T follicular helper cell (primary cell): Measurements from ENCODE around the gene MAML1.
A peak's percentile ranks its signal among the peaks of the same experiment; 100 is the strongest.
"Not testable (repeated sequence)": the region's sequence is repeated elsewhere in the genome, so short reads cannot be mapped to it uniquely, and the experiment has no call there.

ENCODE experiments used
- DNase-seq: peaks from one replicate; pipeline ENCODE4 v3.0.0-alpha.2; 2020; ENCODE audit warnings: low read depth

The MAML1 gene

GRCh38 chr5:179734536-179735164, 2.0 kb downstream of the MAML1 start:
- DNase-seq = no peak

DNA sequence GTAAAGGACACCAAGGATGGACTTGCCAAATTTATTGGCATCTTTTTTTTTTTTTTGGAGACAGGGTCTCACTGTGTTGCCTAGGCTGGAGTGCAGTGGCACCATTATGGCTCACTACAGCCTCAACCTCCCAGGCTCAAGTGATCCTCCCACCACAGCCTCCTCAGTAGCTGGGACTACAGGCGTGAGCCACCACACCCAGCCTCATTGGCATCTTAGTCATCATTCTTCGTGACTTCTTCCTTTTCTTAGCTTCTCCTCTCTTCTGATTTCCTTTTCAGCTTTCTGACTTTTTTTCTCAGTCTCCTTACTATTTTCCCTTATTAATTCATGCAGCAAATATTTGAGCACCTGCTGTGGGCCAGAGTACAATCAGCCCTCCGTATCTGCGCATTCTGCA, 6.1 kb downstream of the MAML1 start:
- DNase-seq = no peak

GRCh38 chr5:179744106-179744505, 11.5 kb downstream of the MAML1 start:
- not testable (repeated sequence) for DNase-seq

- no peak for DNase-seq
Measured at GRCh38 chr5:179746872-179747271, 14.2 kb downstream of the MAML1 start.

DNA sequence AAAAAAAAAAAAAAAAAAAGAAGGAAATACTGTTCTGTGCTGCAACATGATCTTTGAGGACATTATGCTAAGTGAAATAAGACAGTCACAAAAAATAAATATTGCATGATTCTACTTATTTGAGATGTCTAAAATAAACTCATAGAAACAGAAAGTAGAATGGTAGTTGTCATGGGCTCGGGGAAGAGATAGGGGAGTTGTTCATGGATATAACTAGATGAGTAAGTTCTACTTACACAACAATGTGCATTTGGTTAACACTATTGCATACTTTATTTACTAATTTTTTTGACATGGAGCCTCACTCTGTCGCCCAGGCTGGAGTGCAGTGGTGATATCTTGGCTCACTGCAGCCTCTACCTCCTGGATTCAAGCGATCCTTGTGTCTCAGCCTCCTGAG, 15.2 kb downstream of the MAML1 start:
- DNase-seq = no peak

GRCh38 chr5:179749857-179750508, 17.4 kb downstream of the MAML1 start:
- DNase-seq = no peak

DNA sequence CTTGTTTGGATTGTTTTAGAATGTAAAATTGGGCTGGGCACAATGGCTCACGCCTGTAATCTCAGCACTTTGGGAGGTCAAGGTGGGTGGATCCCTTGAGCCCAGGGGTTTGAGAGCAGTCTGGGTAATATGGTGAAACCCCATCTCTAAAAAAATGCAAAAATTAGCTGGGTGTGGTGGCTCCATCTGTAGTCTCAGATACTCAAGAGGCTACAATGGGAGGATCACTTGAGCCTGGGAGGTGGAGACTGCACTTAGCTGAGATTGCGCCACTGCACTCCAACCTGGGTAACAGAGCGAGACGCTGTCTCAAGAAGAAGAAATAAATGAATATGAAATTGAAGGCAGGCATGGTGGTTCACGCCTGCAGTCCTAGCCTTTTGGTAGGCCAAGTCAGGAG, 21.3 kb downstream of the MAML1 start:
- no peak for DNase-seq

GRCh38 chr5:179755022-179755421, 22.4 kb downstream of the MAML1 start:
- DNase-seq = no peak

DNA sequence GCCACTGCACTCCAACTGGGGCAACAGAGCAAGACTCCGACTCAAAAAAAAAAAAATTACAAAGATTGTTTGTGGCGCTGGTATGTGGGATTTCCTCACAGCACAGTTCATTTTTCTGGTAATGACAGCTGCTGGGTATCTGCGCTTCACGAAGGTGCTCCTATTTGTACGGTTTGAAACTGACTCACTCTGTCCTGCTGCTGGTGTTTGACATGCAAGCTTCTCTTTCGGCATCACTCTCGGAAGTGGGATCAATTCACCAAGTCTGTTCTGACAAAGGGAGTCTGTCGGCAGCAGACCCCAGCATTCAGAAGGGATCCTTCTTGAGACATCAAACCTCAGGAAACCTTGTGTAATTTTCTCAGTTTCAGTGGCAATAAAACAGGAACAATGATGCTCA, 26.3 kb downstream of the MAML1 start:
- no peak for DNase-seq

DNA sequence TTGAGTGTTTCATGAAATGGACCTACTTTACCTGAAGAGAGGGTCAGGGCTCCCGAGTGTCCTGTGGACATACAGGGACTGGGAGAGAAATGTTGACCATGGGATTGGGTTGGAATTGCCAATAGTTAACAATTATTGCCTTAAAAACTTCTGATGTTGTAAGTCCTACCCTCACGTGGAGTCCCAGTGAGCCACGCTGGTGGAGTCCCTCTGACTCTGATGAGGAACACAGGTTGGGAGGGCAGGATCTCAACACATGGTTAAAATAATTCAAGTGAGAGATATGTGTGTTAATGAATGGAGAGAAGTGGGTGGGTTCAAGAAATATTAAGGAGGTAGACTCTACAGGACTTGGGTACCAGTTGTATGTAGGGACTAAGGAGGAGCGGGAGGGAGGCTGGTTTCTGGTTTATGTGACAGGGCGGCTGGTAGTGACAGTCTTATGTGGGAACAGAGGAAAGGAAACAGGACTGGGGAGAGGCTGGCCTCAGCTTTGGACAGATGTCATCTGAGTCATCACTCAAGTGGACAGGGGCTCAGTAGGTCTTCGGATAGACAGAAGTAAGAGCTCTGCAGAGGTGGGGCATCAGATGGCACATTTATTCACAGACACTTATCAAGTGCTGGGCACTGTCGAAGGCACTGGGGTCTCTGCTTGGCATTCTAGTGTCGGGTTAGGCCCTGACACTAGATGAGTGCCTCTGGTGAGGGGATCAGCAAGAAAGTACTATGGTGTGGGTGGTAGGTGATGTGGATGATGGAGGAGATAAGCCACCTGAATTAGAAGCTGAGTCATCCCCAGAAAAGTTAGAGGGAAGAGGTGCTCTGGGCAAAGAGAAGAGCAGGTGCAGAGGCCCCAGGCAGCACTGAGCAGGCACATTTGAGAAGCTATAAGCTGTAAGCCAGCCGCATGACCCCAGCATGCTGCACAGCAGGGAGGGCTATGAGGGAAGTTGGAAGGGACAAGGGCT, 27.2 kb downstream of the MAML1 start:
- no peak for DNase-seq

GRCh38 chr5:179762079-179762780, 29.6 kb downstream of the MAML1 start:
- DNase-seq = no peak

DNA sequence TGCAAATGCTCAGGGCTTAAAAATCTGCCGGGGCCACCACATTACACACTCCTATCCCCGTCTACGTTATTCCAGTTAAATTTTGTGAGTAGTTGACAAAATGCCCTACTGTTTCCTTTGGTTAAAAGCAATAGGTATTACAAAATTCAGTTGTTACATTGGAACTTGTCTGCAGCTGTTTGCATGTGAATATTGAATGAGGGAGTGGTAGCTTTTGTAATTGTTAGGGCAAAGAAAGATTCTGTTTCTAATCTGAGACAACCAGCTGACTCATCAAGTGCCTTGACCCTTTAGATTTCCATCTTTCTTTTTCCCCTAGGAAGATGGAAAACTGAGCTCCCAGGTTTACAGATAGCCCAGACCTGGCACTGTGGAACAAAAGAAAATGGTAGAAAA, 30.2 kb downstream of the MAML1 start:
- no peak for DNase-seq

DNA sequence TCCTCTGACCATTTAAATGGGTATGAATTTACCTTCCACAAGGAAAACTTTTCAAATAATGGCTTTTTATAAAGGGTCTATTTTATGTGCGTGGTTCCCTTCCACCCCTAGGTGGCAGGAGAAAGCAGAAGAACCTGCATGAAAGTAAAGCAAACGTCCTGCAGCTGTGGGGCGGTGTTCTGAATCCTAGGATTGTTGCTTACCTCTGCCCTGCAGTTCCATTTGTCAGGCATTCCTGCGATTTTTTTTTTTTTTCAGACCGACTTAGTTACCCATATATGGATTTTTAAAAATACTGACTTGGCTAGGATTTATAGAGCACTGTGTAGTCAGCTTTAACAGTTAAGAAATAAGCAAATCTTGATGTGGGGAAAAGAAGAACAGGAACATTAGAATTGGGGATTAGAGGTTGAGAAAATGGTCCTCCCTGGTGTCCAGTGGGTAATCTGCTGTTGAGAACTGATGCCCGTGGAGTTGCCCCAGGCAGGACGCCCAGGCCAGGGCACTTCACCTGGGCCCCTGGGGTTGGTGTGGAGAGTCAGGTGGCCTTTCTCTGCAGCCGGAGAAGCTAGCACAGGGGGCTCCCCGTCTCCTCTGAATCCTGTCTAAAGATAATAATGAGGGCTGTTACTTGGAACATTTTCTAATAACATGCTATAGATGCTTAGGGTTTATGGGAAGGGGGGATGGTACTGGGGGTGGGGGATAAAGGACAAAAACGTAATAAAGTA, 30.8 kb downstream of the MAML1 start:
- DNase-seq = peak; percentile 39

DNA sequence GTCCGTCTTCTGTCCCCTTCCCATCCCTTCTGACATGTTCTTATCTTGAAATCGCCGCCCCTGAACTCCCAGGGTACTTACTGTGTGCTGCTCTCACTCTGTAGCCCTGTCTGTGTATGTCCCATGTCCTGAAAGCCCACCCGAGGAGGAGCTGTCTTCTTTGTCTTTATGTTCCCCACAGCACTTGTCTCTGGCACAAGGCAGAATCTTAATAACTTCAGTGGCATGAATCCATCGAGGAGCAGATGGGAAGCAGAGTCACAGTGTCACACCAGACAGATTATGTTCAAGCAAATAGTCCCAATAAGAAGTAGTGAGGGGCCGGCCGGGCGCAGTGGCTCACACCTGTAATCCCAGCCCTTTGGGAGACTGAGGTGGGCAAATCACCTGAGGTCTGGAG, 31.4 kb downstream of the MAML1 start:
- DNase-seq = no peak

DNA sequence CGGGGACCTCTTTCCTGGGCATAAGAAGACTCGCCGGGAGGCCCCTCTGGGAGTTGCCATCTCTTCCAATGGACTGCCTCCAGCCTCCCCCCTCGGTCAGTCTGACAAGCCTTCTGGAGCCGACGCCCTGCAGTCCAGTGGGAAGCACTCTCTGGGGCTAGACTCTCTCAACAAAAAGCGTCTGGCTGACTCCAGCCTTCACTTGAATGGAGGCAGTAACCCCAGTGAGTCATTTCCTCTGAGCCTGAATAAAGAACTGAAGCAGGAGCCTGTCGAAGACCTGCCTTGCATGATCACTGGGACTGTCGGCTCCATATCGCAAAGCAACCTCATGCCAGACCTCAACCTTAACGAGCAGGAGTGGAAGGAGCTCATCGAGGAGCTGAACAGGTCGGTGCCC, 32.8 kb downstream of the MAML1 start:
- no peak for DNase-seq

DNA sequence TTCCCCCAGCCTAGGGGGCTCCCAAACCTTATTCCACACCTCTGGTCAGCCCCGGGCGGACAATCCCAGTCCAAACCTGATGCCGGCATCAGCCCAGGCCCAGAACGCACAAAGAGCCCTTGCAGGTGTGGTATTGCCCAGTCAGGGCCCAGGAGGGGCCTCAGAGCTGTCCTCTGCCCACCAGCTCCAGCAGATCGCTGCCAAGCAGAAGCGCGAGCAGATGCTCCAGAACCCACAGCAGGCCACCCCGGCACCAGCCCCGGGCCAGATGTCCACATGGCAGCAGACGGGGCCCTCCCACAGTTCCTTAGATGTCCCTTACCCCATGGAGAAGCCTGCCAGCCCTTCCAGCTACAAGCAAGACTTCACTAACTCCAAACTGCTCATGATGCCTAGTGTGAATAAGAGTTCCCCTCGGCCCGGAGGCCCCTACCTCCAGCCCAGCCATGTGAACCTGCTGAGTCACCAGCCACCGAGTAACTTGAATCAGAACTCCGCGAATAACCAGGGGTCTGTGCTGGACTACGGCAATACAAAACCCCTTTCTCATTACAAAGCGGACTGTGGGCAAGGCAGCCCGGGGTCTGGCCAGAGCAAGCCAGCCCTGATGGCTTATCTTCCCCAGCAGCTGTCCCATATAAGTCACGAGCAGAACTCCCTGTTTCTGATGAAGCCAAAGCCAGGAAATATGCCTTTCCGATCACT, 33.6 kb downstream of the MAML1 start:
- DNase-seq = no peak

GRCh38 chr5:179766726-179767455, 34.3 kb downstream of the MAML1 start:
- no peak for DNase-seq

GRCh38 chr5:179767496-179768100, 35.0 kb downstream of the MAML1 start:
- DNase-seq = no peak

DNA sequence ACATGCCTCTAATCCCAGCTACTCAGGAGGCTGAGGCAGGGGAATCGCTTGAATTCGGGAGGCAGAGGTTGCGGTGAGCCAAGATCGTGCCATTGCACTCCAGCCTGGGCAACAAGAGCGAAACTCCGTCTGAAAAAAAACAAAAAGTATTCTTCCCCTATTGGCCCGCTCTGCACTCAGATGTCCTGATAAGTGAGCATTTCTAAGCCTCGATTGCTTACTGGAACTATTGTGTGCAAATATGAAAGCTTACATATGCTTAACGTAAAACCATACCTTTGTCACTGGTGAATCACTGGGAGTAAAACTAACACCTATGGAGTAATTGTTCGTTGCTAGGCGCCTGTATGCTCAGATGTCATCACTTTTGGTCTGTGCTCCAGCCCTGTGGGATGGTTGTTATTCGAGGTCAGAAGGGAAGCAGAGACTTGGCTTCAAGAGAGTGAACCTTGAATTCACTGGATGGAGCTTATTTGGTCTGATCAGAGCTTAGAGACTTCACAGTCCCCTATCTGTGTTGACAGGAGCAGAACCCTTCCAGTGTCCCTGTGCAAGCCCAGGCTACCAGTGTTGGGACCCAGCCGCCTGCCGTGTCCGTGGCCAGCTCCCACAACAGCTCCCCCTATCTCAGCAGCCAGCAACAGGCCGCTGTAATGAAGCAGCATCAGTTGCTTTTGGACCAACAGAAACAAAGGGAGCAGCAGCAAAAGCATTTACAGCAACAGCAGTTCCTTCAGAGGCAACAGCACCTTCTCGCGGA, 35.9 kb downstream of the MAML1 start:
- DNase-seq = no peak
